ENCODE data around the gene GFI1B.
"Not testable (repeated sequence)": the region's sequence is repeated elsewhere in the genome, so short reads cannot be mapped to it uniquely, and the experiment has no call there.

Gene GFI1B

DNA sequence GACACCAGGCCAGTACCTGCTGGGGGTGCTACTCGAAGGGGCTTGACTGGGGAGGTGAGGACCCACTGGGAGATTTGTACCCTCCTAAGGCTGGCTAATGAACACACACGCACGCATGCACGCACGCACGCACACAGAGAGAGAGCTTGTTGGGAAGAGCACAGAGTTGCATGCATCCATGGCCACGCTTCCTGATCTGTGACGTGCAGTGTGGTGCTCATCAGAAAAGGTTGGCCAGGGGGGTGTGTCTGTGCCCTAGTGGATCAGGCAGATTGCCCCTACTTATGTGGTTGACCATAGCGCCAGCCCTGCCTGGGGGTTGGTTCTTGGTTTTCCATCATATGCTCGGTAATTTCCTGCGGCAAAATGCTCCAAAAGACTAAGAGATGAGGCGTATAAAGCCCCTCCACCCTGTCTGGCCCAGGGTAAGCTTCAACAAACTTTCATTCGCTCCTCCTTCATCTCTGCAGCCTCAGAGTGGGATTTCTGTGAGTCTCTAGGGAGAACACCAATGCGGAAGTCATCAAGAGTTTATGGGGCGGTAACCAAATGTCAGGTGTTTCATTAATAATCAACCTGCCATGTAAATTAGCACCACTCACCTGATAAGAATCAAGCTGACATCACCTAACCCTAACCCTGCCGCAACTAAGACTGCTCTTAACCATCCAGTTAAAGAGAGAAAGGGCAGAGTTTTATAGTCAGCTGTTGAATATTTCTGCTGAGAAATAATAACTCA lies 8.0 kb upstream of the GFI1B start:
- no peak for DNase-seq

DNA sequence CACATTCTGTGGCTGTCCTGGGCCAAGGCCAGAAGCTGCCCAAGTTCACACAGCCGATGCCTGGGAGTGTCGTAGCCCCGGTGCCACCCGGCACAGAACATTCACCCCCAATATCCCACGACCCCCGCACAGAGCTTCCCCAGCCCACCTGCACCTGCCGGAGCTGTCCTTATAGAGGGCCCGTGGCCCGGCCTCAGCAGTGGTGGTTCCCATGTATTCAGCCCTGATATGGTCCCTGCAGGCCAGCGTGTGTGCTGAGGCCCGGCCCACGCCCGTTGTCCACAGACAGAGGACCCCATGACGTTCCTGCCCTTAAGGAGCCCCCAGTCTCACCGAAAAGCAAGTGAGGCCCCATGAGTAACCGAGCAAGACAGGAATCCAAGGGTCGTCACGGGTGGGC lies 5.3 kb upstream of the GFI1B start:
- DNase-seq, result no peak

DNA sequence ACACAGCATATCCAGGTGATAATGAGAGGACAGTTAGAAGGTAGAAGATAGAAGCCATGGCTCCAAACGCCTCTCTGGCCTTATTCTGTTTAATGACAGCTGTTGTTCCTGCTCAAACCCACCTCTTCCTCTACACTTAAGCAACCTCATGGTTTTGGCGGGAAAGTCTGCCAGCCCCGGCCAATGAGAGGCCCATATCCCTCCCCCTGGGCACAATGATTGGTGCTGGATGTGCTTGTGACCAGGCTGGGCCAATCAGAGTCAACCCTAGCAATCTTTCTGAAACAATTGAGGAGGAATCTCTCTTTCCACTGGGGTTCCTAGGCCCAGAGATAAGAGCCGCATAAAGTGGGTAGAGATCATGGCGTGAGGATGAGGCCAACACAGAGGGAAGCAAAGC lies 4.8 kb upstream of the GFI1B start:
- no peak for DNase-seq

DNA sequence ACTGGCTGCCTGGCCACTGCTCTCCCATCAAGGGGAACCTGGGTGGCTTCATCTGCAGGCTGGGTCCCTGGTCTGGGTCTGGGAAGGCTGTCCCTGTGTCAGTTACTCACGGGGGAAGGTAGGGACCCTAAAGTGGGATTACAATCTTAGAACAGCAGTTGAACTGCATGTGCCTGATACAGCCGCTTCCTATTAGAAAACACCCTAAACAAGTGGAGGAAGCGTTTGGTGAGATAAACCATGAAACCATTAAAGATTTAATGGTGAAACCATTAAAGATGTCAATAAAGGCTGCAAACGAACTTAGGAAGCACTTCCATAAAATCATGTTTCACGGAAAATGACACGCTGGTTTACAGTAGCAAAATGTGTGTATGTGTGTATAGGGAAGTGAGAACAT lies 2.5 kb upstream of the GFI1B start:
- no peak for DNase-seq

DNA sequence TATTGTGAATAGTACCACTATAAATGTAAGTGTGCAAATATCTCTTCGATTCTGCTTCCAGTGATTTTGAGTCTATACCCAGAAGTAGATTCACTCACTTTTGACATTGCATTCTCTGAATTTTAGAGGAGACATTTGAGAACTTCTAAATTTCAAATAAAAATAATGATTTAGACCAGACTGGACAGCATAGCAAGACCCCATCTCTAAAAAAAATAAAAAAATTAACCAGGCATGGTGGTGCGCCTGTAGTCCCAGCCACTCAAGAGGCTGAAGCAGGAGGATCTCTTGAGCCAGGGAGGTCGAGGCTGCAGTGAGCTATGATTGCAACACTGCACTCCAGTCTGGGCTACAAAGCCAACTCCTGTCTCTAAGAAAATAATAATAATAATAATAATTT lies 1.9 kb upstream of the GFI1B start:
- DNase-seq, result no peak

DNA sequence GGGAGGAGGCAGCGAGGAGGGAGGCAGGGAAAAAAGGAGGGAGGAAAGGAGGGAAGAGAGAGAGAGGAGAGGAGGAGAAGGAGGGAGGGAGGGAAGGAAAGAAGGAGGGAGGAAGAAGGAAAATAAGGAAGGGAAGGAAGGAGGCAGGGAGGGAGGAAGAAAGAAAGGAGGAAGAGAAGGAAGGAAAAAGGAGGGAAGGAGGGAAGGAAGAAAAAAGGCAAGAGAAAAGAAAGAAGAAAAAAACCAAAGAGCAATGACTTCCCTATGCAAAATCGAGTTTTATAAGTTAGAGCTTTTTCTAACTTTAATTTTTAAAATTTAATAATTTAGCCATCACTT lies 413 bp upstream of the GFI1B start:
- DNase-seq, result no peak

DNA sequence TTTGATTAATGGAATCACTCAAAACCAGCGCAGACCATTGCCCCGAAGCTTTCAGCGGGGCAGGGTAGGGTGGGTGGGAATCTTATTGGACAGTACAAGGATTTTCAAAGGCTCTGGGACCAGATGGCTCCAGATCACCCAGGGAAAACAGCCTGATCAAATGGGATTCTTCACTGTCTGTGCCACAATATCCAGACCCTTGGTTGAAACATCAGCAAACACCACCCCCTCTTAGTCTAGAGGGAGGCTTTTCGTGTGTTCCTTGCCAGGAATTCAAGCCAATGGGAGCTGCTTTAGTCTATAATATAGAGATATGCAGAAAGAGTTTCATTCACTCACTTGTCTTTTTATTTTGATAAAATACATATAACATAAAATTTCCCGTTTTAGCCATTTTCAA lies 1.7 kb downstream of the GFI1B start:
- DNase-seq, result no peak

DNA sequence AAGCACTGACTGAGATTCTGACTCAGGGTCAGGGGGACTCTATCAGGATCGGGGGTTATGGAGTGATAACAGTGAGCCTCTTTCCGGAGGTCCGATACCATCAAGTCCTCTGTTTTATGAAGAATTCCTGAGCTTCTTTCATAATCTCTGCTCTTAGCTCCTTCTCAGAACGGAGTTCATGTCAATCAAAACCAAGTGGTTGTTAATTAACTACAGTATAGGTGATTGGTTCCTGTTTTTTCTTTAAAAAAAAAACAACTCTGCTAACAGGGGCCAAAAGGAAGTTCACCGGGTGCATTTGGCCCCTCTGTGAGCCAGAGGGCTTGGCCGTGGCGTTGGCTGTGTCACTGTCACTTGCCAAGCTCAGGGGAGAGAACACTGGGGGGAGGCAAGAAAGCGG lies 4.0 kb downstream of the GFI1B start:
- DNase-seq, result no peak

DNA sequence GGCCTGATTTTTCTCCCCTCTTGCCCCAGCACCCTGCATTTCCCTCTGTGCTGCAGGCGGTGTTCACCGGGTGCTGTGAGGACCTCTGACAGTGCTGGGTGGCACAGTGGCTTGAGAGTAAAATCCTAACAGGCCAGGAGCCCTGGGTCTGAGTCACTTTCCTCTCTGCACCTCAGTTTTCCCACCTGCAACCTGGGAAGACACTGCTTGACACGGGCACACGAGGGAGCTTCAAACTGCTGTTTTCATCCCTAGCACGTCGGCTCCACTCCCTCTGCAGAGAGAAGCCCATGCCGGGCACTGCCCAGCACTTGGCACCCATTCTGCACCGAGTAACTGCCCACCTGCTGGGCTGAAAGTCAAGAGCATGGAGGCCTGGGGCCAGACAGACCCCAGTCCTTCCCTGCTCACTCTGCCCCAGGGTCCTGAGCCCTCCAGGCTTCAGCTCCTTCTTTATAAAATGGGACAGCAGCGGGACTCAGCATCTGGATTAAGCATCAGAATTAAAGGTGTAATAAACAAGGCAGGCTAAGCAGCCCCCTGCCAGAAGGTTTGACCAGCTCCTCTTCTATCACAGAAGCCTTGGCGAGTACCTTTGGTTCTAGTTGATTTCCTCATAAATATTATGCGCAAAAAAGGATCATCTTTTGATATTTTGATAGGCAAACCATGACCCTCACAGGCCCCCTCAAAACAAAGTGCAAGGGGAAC lies 5.2 kb downstream of the GFI1B start:
- no peak for DNase-seq

DNA sequence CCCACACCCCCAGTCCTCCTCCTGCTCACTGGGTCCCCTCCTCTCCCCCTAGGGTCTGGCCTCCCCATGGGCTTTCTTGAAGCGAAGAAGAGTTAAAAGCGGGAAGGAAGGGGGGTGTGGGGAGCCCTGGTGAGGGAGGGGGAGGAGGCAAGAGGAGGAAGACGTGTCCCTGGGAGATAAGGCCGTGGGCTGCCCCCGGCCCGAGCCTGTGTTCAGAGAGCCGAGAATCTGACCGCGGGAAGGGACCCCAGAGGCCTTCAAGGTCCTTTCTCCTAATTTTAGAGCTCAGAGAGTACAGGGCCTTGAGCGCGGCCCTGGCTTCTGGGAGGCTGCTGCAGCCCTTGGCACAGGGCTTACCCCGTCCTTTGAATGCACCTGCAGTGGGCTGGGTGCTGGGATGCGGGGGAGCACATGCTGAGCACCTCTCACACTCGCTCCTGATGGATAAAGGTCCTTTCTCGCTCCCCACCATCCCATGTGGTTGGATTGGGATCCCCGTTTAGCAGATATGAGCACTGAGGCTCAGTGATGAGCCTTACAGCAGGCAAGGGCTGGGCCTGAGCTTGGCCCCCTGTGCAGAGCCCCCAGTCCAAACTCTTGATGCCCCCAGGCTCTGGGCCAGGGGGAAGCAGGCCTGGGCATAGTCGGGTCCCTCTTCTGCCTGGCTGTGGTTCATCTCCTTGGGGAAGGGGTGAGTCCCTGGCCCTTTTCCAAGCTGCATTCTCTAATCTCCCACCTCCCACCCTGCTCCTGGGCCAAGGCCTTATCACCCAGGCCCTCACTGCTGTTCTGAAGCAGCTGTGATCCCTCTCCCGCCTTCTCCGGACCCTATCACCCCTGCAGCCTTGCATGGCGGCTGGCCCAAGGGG lies 5.9 kb downstream of the GFI1B start:
- DNase-seq, result no peak

DNA sequence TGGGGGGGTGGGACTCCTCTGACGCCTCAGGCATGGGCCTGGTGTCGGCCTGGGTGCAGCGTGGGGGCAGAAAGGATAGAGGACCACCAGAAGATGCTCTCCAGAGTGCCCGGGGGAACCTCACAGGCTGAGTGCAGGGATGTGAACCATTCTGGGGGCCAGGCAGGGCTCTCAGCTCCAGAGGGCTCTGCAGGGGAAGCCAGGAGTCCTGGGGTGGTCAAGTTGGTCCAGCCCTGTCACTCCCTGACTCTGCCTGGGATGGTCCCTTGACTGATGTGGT lies 6.5 kb downstream of the GFI1B start:
- DNase-seq, result no peak

DNA sequence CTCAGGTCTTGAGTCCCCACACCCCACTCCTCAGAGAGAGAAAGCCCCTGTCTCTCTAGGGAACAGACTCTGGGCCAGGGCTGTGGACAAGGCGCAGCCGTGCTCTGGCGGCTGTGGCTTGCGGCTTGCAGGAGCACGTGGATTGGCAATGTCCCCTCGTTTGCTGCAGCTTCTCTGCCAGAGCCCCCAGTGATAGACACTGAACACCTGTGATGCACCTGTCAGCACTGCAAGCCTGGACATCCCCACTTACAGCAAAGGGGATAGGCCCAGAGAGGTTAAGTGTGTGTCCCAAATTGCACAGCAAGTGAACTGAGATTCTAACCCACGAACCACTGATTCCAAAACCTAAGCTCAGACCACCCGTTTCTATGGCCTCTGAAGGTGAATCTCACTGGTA lies 7.0 kb downstream of the GFI1B start:
- no peak for DNase-seq

DNA sequence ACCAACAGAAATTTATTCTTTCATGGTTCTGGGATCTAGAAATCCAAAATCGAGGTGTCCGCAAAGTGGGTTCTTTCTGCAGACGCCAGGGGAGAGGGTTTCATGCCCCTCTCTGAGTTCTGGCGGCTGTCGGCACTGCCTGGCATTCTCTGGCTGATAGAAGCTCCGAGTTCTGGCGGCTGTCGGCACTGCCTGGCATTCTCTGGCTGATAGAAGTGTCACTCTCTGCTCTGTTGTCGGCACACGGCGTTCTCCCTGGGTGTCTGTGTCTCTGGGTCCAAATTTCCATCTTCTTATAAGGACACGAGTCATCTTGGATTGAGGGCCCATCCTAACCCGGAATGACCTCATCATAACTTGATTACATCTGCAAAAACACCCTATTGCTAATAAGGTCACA lies 7.6 kb downstream of the GFI1B start:
- no peak for DNase-seq

DNA sequence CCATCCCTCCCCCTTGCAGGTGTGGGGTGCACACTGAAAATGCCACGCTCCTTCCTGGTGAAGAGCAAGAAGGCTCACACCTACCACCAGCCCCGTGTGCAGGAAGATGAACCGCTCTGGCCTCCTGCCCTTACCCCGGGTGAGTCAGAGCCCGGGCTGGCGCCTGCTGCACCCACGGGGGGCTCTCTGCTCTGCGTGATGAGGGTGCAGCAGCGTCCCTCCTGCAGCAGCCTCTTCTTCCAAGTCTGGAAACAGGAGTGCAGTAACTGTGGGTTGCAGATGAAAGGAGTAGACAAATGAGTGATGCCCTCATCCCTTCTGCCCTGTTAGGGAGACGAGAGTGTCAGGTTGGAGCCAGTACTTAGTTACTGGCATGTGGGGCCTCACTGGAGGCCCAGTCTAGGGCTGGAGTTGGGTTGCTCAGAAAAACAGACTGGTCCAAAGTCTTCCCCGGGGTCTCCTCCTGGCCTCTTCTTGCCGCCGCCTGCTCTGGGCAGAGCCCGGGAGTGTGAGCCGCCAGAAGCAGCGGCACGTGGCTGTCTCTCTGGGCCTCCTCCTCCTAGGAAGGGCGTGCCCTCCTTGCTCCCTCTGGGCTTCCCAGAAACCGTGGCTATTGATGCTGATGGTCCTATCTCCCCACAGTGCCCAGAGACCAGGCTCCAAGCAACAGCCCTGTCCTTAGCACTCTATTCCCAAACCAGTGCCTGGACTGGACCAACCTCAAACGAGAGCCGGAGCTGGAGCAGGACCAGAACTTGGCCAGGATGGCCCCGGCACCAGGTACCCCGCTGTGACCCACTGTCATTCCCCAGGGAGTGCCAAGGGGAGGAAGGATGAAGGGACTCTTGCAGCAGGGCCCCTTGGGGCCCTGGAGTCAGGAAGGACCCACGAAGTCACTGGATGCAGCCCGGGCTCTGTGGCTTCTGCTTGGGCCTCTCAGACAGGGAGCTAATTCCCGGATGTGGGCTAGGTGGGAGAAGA lies 8.4 kb downstream of the GFI1B start:
- no peak for DNase-seq

DNA sequence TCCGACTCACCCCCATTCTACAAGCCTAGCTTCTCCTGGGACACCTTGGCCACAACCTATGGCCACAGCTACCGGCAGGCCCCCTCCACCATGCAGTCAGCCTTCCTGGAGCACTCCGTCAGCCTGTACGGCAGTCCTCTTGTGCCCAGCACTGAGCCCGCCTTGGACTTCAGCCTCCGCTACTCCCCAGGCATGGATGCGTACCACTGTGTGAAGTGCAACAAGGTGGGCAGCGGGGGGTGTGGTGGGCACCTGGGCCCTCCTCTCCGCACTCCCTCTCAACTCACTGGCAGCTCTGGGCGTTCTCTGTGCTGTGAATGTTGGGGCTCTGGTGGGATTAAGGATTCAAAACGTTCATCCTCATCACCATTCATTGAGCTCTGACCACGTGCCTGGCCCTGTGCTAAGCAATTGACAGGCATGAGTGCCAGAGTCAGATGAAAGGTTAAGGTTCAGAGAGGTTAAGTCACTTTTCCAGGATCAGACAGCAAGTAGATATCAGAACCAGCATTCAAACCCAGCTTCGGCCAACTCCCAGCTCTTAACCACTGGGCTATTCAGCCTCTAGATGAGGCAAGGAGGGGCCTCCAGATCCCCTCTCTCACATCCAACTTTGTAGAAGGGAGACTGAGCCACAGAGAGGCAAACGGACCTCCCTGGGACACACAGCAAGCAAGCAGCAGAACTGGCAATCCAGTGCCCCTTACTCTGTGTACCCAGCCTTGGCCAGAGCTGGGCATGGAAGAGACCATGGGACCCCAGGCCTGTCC lies 9.9 kb downstream of the GFI1B start:
- DNase-seq, result no peak

DNA sequence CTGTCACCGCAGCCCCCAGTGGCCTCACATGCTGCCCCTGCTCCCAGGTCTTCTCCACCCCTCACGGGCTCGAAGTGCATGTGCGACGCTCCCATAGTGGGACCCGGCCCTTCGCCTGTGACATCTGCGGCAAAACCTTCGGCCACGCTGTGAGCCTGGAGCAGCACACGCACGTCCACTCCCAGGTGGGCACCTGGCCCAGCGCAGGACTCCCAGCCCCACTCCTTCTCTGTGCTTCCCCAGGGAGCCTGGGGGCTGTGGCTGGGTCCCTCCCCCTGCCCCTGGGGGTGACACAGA lies 10.5 kb downstream of the GFI1B start:
- no peak for DNase-seq

DNA sequence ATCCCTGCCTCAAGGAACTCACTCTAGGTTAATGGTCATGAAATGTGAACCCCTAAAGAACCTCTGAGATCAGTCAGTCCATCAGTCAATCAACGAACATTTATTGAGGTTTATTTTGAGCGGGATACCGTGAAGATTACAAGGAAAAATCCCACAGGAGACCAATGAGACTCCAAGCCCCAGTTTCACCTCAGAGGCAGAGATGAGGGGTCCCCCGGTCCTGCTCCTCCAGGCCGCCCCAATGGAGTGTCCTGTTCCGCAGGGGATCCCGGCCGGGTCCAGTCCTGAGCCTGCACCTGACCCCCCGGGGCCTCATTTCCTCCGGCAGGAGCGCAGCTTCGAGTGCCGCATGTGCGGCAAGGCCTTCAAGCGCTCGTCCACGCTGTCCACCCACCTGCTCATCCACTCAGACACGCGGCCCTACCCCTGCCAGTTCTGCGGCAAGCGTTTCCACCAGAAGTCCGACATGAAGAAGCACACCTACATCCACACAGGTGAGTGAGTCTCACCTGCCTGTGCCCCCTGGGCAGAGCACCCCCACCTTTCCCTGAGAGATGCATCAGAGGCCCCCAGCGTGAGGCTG lies 11.0 kb downstream of the GFI1B start:
- DNase-seq, result no peak

DNA sequence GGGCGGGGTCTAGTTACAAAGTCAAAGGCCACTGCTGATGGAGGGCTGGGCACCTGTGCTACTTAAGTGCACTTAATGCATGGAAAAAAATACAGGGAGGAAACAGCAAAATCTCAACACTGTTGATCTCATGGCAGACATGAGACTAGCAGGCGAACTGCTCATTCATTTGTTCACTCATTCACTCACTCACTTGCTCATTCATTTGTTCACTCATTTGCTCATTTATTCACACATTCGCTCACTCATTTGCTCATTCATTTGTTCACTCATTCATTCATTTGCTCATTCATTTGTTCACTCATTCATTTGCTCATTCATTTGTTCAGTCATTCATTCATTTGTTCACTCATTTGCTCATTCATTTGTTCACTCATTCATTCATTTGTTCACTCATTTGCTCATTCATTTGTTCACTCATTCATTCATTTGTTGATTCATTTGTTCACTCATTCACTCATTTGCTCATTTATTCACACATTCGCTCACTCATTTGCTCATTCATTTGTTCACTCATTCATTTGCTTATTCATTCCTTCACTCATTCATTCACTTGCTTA lies 11.6 kb downstream of the GFI1B start:
- DNase-seq, result not testable (repeated sequence)

DNA sequence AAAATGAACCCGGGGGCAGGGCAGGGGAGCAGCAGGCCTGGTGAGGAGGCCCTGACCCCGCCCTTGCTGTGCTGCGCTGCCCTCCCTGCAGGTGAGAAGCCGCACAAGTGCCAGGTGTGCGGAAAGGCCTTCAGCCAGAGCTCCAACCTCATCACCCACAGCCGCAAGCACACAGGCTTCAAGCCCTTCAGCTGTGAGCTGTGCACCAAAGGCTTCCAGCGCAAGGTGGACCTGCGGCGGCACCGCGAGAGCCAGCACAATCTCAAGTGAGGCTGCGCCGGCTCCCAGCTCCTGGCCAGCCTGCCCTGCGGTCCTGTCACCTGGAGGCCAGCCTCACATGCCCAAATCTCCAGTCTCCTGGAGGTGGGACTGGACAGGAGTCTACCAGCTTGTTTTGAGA lies 12.3 kb downstream of the GFI1B start:
- no peak for DNase-seq

DNA sequence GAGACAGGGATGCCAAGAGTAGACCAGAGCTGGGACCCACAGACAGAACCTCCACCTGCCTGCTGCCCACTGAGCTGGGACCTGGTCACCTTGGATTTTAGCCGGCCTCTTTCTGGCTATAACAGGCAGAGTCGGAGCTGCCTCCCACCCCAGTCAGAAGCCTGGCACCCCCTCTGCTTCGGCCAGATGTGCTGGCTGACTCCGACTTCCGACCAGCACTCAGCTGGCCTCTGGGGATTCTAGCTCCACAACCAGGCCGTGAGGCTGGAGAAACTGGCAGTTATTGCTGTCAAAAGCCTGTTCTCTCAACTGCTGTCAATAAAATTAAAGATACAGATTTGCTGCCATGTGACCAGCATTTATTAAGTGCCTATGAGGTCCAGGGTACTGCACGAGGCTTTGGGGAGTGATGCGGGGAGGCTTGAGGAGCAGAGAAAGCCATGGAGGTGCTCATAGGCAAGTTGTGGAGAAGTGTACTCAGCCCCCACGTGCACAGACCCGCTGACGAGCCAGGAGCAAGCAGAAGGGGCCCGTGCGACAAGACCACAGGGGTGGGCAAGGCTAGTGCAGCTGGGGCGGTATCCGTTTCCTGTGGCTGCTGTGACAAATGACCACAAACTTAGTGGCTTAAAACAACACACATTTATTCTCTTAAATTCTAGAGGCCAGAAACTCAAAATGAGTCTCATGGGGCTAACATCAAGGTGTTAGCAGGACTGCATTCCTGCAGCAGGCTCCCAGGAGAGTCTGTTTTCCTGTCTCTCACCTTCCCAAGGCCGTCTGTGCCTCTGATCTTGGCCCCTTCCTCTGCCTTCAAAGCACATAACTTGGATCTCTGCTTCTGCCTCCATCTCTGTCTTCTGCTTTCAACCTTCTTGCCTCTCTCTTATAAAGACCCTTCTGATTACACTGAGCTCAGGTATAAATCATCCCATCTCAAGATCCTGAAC lies 13.1 kb downstream of the GFI1B start:
- no peak for DNase-seq
